Neuronal stem cell (in vitro differentiated cells): ENCODE results near the gene PHGDH.

Experiments used
- DNase-seq: peaks from one replicate; pipeline ENCODE4 v3.0.0-alpha.2; 2013; ENCODE audit warnings: low spot score
- H2AFZ ChIP-seq: one replicate; pipeline ENCODE4 v1.6.1; 2013; ENCODE audit warnings: mild to moderate bottlenecking, low read length, inconsistent platforms
- H2AK5ac ChIP-seq: 2 replicates; pipeline ENCODE4 v1.6.1; 2013; ENCODE audit warnings: low read depth, mild to moderate bottlenecking, inconsistent platforms, low read length, moderate library complexity, mixed read lengths
- H2BK120ac ChIP-seq: 2 replicates; pipeline ENCODE4 v1.6.1; 2013; ENCODE audit warnings: low read depth, mild to moderate bottlenecking, inconsistent platforms, low read length, moderate library complexity, mixed read lengths
- H2BK12ac ChIP-seq: one replicate; pipeline ENCODE4 v1.6.1; 2013; ENCODE audit warnings: low read length, inconsistent platforms
- H2BK15ac ChIP-seq: 2 replicates; pipeline ENCODE4 v1.6.1; 2013; ENCODE audit warnings: mild to moderate bottlenecking, low read length, inconsistent platforms, mixed read lengths
- H2BK5ac ChIP-seq: one replicate; pipeline ENCODE4 v1.6.1; 2013; ENCODE audit warnings: inconsistent platforms, mild to moderate bottlenecking, low read length, moderate library complexity
- H3K14ac ChIP-seq: one replicate; pipeline ENCODE4 v1.6.1; 2013; ENCODE audit warnings: low read length, inconsistent platforms
- H3K18ac ChIP-seq: 2 replicates; pipeline ENCODE4 v1.6.1; 2013; ENCODE audit warnings: low read length, inconsistent platforms
- H3K23ac ChIP-seq: 2 replicates; pipeline ENCODE4 v1.6.1; 2013; ENCODE audit warnings: low read depth, mild to moderate bottlenecking, mixed read lengths, low read length, inconsistent platforms; ENCODE audit not compliant: poor library complexity
- H3K27ac ChIP-seq: replicated peaks from 3 replicates; pipeline ENCODE4 v1.5.1; 2013; ENCODE audit warnings: low read length, inconsistent platforms
- H3K27me3 ChIP-seq, 3 experiments: 2 replicates each; pipeline ENCODE4 v1.6.1; 2013; ENCODE audit warnings: low read length in 3 of 3, mild to moderate bottlenecking in 2 of 3, inconsistent platforms in 1 of 3, low read depth in 1 of 3, mixed read lengths in 1 of 3, moderate library complexity in 1 of 3; ENCODE audit not compliant: control insufficient read depth in 3 of 3, insufficient read depth in 3 of 3
- H3K36me3 ChIP-seq, 2 donors: replicated peaks in 1 of 2; 2 replicates each; pipeline ENCODE4 v1.6.1; 2013; ENCODE audit warnings: low read length in 2 of 2; ENCODE audit not compliant: control insufficient read depth in 2 of 2, insufficient read depth in 2 of 2
- H3K4ac ChIP-seq: 2 replicates; pipeline ENCODE4 v1.6.1; 2013; ENCODE audit warnings: inconsistent platforms, mild to moderate bottlenecking, low read length, moderate library complexity
- H3K4me1 ChIP-seq, 2 donors: 1 replicate in 1 of 2; 2 replicates in 1 of 2; pipeline ENCODE4 v1.6.1; 2013; ENCODE audit warnings: low read length in 2 of 2, low read depth in 1 of 2; ENCODE audit not compliant: control insufficient read depth in 2 of 2, insufficient read depth in 1 of 2
- H3K4me2 ChIP-seq: one replicate; pipeline ENCODE4 v1.6.1; 2013; ENCODE audit warnings: mild to moderate bottlenecking, low read length, inconsistent platforms; ENCODE audit not compliant: insufficient read depth, poor library complexity, severe bottlenecking
- H3K4me3 ChIP-seq, 2 donors: 2 replicates each; pipeline ENCODE4 v1.5.1; 2013; ENCODE audit warnings: low read length in 2 of 2, mild to moderate bottlenecking in 2 of 2, inconsistent platforms in 1 of 2, moderate library complexity in 1 of 2
- H3K79me1 ChIP-seq: one replicate; pipeline ENCODE4 v1.6.1; 2013; ENCODE audit warnings: low read depth, mild to moderate bottlenecking, inconsistent platforms, low read length, moderate library complexity
- H3K9ac ChIP-seq: one replicate; pipeline ENCODE4 v1.6.1; 2013; ENCODE audit warnings: mild to moderate bottlenecking, low read depth, low read length, inconsistent platforms; ENCODE audit not compliant: poor library complexity
- H3K9me3 ChIP-seq, 2 donors: replicated peaks in 1 of 2; 2 replicates each; pipeline versions ENCODE3 to v1.6.1; 2013; ENCODE audit warnings: low read length in 2 of 2, mild to moderate bottlenecking in 2 of 2, inconsistent platforms in 1 of 2, low read depth in 1 of 2, mixed read lengths in 1 of 2, moderate library complexity in 1 of 2; ENCODE audit not compliant: control insufficient read depth in 2 of 2, insufficient read depth in 1 of 2
- H4K8ac ChIP-seq: one replicate; pipeline ENCODE4 v1.6.1; 2013; ENCODE audit warnings: low read depth, mild to moderate bottlenecking, inconsistent platforms, low read length, moderate library complexity
- H4K91ac ChIP-seq: one replicate; pipeline ENCODE4 v1.6.1; 2013; ENCODE audit warnings: low read length, low read depth, mild to moderate bottlenecking, inconsistent platforms; ENCODE audit not compliant: poor library complexity
- WGBS, 2 donors: extraction: QIAGEN DNeasy Blood & Tissue Kit; methylation state at CpG; one replicate each; pipeline ENCODE4 v1.1.7; 2013; ENCODE audit warnings: missing lambda C conversion rate in 2 of 2, mixed read lengths in 1 of 2; ENCODE audit not compliant: insufficient read length in 2 of 2, insufficient replicate concordance in 1 of 2; ENCODE audit errors: extremely low coverage in 2 of 2; 5-methylcytosine and 5-hydroxymethylcytosine counted together

The PHGDH gene

DNA sequence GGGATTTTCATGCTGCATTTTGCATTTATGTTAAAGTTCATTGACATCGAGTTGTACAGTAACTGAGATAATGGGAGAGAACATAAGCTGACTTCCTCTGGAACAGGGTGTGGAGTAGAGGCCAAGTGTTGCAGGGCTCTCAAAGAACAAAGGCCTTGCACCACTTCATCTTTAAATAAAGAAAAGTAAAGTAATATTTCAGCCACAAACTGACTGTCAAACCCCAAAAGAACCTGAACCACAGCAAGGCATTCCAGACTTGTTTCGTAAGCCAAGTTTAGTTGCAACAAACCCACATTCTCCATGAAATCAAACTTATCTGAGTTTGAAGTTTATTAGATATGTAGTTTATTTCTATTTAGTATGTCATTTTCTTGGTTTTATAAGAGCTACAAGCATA lies 76.0 kb downstream of the PHGDH start:
- Histone ChIP-seq H2AK5ac (no peak overlapping the region), H2BK5ac (no peak overlapping the region), H3K23ac (no peak overlapping the region), H3K9ac (no peak overlapping the region), H2BK12ac (no peak overlapping the region), H4K91ac (no peak overlapping the region), H3K4me1 (peaks cover 0 to 15% of the 10 kb centered on the region in 2 donors), H3K79me1 (no peaks in the 10 kb centered on the region), H3K27me3 (peaks cover 0 to 3% (median 0%) of the 10 kb centered on the region in 3 experiments), H2BK15ac (no peak overlapping the region), H3K4ac (no peak overlapping the region), H2AFZ (no peak overlapping the region), H3K4me2 (no peak overlapping the region), H2BK120ac (no peak overlapping the region), H3K18ac (no peak overlapping the region), H3K36me3 (no peaks in the 10 kb centered on the region), H3K14ac (no peak overlapping the region), H3K27ac (no peak overlapping the region), H3K4me3 (no peak overlapping the region), H3K9me3 (no peaks in the 10 kb centered on the region), H4K8ac (no peak overlapping the region)
- DNase-seq = no peak
- no CpG with 5 or more reads among the region's 2 CpGs for WGBS, 2 donors

DNA sequence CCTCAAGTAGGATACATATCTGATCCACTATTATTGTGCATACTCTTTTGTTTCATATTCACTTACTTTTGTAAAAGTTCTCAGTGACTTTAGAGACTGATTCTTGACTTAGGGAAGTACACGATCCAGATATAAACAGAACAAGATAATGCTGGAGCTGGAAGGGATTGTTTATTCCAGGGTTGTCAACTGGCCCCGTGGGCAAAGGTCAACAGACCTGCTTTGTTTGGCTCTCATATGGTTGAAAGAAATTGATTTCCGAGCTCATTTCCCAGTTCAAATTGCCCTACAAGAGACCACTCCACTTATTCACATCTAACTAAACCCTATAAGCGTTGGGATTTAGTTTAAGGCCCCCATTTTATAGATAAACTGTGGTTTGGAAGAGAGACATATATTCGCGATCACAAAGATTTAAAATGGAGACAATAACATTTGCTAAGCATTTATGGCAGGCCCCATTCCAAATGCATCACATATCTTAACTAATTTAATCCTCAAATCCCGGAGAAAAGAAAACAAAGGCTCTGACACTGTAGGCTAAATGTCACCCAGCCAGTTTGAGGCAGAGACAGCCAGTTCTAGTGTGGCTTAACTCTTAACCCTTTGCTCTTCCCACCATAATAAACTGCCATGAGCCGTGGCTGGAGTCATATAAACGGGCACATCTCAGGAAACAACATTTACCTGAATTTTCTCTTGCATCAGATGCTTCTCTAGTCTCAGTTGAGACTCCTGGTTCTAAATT lies 78.9 kb downstream of the PHGDH start:
- H3K9me3 ChIP-seq = no peaks in the 10 kb centered on the region
- peaks cover 0 to 9% of the 10 kb centered on the region in 2 donors for H3K4me1 ChIP-seq
- H3K9ac ChIP-seq = no peak overlapping the region
- no peak overlapping the region for H2BK5ac ChIP-seq
- no peak overlapping the region for H3K4ac ChIP-seq
- H4K91ac ChIP-seq = no peak overlapping the region
- no peak overlapping the region for H3K18ac ChIP-seq
- H3K4me2 ChIP-seq = no peak overlapping the region
- no peak overlapping the region for H4K8ac ChIP-seq
- no peak overlapping the region for H2AK5ac ChIP-seq
- H2BK12ac ChIP-seq = no peak overlapping the region
- no peaks in the 10 kb centered on the region for H3K36me3 ChIP-seq
- no peak overlapping the region for H2BK120ac ChIP-seq
- no peaks in the 10 kb centered on the region for H3K79me1 ChIP-seq
- peaks cover 0 to 7% (median 0%) of the 10 kb centered on the region in 3 experiments for H3K27me3 ChIP-seq
- H2BK15ac ChIP-seq = no peak overlapping the region
- no CpG with 5 or more reads among the region's 9 CpGs for WGBS, 2 donors
- H2AFZ ChIP-seq = peak overlapping the region; percentile 27
- no peak overlapping the region for H3K4me3 ChIP-seq
- H3K14ac ChIP-seq = no peak overlapping the region
- H3K27ac ChIP-seq = no peak overlapping the region
- no peak for DNase-seq
- H3K23ac ChIP-seq = no peak overlapping the region

DNA sequence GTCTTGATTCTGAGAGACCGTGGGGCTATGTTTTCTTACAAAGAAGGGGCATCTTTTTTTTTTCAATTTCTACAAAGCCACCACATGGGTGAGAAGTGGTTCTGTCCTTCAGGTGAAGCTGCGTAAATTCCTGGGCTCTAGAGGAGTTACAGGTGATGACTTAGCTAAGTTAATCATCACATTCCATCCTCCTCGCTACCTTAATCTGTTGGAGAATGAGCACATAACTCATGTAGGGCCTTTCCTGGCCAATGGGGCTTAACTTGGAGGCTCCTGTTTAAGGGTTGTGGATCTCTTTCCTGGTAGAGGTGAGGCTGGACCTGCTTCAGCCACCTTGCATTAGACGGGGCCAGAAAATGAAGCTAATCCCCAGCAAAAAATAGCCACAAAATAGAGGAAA lies 79.6 kb downstream of the PHGDH start:
- H2AK5ac ChIP-seq = no peak overlapping the region
- no peak overlapping the region for H2BK120ac ChIP-seq
- no peak overlapping the region for H3K27ac ChIP-seq
- H2BK12ac ChIP-seq = no peak overlapping the region
- H4K91ac ChIP-seq = no peak overlapping the region
- no peaks in the 10 kb centered on the region for H3K79me1 ChIP-seq
- H3K4ac ChIP-seq = no peak overlapping the region
- H3K27me3 ChIP-seq = peaks cover 0 to 7% (median 0%) of the 10 kb centered on the region in 3 experiments
- no peak overlapping the region for H3K18ac ChIP-seq
- H3K23ac ChIP-seq = no peak overlapping the region
- H3K9ac ChIP-seq = no peak overlapping the region
- H4K8ac ChIP-seq = no peak overlapping the region
- no peaks in the 10 kb centered on the region for H3K9me3 ChIP-seq
- no peaks in the 10 kb centered on the region for H3K36me3 ChIP-seq
- H3K14ac ChIP-seq = no peak overlapping the region
- H2BK15ac ChIP-seq = no peak overlapping the region
- H3K4me1 ChIP-seq = peaks cover 0 to 8% of the 10 kb centered on the region in 2 donors
- WGBS, 2 donors = no CpG with 5 or more reads among the region's 4 CpGs
- H2BK5ac ChIP-seq = no peak overlapping the region
- no peak overlapping the region for H3K4me2 ChIP-seq
- H2AFZ ChIP-seq = peak overlapping the region; percentile 27
- H3K4me3 ChIP-seq = no peak overlapping the region
- no peak for DNase-seq
